Stimulated activated CD8-positive, alpha-beta memory T cell treated with anti-CD3 and anti-CD28 coated beads, Interleukin-7, amount 100 ng/mL, for 24 hours (primary cell): Measurements from ENCODE around the gene TRPC4AP.
"Not testable (repeated sequence)": the region's sequence is repeated elsewhere in the genome, so short reads cannot be mapped to it uniquely, and the experiment has no call there.

Experiments
- DNase-seq: peaks from one replicate; pipeline ENCODE4 v3.0.0-alpha.2; 2020; ENCODE audit warnings: low read depth

Gene TRPC4AP

DNA sequence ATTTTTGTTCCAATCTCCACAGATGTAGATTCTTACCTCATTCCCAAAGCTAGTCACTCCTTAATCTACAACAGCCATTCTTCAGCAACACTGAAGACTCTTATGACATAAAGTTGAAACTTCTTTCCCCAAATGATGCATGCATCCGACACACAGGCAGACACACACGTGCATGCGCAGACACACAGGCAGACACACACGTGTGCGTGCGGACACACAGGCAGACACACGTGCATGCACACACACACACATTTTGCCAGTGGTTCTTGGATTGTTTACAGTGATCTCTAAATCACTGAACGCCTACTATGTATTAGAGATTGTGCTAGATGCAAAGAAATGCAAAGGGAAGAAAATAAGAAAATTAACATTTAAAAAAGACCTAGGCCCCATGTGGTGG lies 9.0 kb upstream of the TRPC4AP start:
- no peak for DNase-seq

- DNase-seq, result no peak
Observed at GRCh38 chr20:35093267-35093884, 769 bp upstream of the TRPC4AP start.

- DNase-seq, result no peak
Observed at GRCh38 chr20:35091816-35092523, 637 bp downstream of the TRPC4AP start.

DNA sequence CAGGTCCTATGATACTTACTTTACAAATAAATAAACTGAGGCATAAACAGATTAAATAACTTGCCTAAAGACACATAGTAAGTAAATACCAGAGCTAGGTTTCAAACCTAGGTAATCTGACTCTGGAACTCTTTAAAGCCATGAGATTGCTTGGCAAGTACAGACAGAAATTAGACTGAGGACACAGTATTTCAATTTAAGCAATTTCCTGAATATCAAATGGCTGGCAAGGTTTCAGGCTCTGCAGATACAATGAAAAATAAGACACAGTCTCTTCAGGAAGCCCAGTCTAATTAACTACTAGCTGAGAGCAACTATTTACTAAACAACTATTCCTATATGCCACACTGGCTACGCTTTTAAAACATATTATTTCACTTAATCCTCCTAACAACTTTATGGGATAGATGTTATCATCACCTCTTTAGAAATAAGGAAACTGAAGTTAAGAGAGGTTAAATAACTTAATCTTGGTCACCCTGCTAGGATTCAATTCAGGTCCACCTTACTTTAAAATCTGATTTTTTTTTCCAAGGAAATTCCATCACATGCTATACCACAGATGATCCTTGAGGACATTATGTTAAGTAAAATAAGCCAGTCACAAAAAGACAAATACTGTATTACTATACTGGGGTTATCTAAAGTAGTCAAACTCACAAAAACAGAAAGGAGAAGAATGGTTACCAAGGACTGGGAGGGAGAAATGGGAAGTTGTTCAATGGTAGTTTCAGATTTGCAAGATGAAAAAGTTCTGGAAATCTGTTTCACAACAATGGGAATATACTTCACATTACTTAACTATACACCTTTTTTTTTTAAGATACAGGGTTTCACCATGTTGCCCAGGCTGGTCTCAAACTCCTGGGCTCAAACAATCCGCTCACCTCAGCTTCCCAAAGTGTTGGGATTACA lies 4.1 kb downstream of the TRPC4AP start:
- DNase-seq, result no peak

GRCh38 chr20:35087791-35088190 lies 4.8 kb downstream of the TRPC4AP start:
- DNase-seq, result no peak

DNA sequence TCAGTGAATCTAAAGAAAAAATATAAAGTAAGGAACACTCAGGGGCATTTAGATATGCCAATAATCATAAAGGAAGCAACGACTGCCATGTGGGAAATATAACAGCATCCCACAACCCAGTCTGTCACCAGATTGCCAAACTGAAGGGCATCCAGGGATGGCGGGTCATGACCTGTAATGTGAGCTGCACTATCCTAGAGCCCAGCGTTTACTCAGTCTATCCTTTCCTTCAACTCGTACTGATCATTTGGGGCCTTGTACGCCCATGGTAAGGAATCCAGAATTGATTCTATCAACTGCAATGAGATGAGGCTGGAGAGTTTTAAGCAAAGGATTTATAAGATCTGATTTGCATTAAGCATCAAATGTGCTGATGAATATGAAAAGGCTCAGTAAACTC lies 5.3 kb downstream of the TRPC4AP start:
- DNase-seq, result no peak

DNA sequence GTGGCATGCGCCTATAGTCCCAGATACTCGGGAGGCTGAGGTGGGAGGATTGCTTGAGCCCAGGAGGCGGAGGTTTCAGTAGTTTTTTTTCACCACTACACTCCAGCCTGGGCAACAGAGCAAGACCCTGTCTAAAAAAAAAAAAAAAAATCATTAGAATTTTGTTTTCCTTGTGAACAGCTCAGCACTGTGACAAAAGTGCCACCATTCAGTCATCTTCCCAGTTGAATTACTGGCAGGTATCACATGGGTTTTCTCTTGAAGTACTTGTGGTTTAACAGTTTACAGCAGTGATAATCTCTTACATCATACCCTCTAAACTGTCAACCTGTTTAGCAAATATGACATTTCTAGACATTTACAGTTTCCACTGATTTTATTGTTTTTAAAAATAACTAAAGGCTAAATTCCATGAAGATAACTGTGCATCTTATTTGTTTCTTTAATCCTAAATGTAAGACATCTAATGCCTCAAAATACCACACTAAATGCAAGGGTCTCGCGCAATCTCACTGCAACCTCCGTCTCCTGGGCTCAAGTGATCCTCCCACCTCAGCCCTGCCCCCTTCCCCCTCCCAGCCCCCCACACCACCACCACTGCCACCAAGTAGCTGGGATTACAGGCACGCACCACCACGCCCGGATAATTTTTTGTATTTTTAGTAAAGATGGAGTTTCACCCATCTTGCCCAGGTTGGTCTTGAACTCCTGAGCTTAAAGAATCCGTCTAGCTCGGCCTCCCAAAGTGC lies 7.0 kb downstream of the TRPC4AP start:
- DNase-seq, result no peak

GRCh38 chr20:35084998-35085397 lies 7.6 kb downstream of the TRPC4AP start:
- no peak for DNase-seq

GRCh38 chr20:35080348-35080642 lies 12.3 kb downstream of the TRPC4AP start:
- not testable (repeated sequence) for DNase-seq

GRCh38 chr20:35079472-35080347 lies 12.9 kb downstream of the TRPC4AP start:
- no peak for DNase-seq

DNA sequence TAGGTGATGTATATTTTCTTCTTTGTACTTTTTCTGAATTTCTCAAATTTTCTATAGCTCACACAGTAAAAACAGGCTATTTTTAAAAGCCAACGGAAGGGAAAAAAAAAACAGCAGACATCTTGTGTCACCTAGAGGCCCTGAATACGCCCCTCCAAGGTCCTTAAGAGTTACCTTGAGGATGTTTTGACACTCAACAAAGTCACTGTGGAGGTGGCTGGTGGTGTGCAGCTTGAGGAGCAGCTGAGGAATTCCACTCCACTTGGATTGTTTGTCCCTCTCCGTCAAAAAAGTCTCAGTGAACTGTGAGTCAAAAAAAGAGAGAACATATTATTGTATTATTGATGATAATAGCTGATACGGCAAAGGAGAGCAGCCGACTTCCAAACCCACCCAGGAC lies 14.7 kb downstream of the TRPC4AP start:
- no peak for DNase-seq

GRCh38 chr20:35077341-35077740 lies 15.3 kb downstream of the TRPC4AP start:
- DNase-seq, result no peak

- not testable (repeated sequence) for DNase-seq
Observed at GRCh38 chr20:35071436-35072153, 21.0 kb downstream of the TRPC4AP start.

DNA sequence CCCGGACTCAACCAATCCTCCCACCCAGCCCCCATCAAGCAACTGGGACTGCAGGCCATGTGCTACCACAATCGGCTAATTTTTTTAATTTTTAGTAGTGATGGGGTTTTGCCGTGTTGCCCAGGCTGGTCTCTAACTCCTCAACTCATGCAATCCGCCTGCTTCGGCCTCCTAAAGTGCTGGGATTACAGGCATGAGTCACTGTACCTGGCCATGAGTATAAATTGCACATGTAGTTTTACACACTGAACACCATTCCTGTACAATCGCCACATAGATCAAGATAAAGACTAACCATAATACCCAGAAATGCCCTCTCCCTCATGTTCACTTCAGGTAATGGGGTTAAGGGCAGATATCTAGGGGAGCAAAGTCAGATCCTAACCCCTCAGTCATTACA lies 26.4 kb downstream of the TRPC4AP start:
- DNase-seq, result no peak

GRCh38 chr20:35065181-35065580 lies 27.4 kb downstream of the TRPC4AP start:
- DNase-seq, result no peak

DNA sequence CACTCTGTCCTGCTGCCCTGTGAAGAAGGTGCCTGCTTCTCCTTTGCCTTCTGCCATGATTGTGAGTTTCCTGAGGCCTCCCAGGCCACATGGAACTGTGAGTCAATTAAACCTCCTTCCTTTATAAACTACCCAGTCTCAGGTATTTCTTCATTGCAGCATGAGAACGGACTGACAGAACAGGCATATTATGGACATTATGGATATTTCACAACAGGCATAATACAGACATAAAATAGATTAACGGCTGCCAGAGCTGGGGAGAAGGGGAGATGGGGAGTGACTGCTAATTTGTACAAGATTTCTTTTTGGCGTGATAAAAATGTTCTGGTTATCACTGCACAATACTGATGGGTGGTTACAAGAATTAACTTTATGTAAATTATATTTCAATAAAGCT lies 29.4 kb downstream of the TRPC4AP start:
- DNase-seq, result no peak

GRCh38 chr20:35062478-35062877 lies 30.1 kb downstream of the TRPC4AP start:
- no peak for DNase-seq

GRCh38 chr20:35060168-35060567 lies 32.4 kb downstream of the TRPC4AP start:
- DNase-seq, result no peak

GRCh38 chr20:35059612-35060011 lies 33.0 kb downstream of the TRPC4AP start:
- no peak for DNase-seq

DNA sequence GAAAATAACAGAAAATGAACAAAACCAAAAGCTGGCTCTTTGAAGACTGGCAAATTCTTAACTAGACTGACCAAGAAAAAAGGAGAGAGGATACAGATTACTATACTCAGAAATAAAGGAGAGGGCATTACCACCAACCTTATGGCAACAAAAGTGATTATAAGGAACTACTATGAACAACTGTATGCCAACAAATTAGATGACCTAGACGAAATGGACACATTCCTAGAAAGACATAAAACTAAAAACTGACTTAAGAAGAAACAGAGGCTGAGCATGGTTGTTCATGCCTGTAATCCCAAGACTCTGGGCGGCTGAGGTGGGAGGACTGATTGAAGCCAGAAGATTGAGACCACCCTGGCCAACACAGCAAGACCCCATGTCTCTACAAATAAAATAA lies 33.5 kb downstream of the TRPC4AP start:
- DNase-seq, result no peak
